SKM-1 treated with dmso at 0.1 percent for 144 hours (cell line): ENCODE measurements around the gene LRCH3.

Experiments used
- DNase-seq: peaks from one replicate; lab custom pipeline; 2025; ENCODE audit not compliant: unreplicated experiment; lab: John Stamatoyannopoulos, UW

The LRCH3 gene

GRCh38 chr3:197833930-197834715, 43.1 kb downstream of the LRCH3 start:
- no peak for DNase-seq

- DNase-seq: no peak
These were observed 44.5 kb downstream of the LRCH3 start for GRCh38 chr3:197835509-197835908.

- no peak for DNase-seq
These were observed 45.2 kb downstream of the LRCH3 start for GRCh38 chr3:197836244-197836643.

- no peak for DNase-seq
These were observed 46.2 kb downstream of the LRCH3 start for GRCh38 chr3:197837282-197837681.

GRCh38 chr3:197841789-197842188, 50.7 kb downstream of the LRCH3 start:
- no peak for DNase-seq

- no peak for DNase-seq
These were observed 55.4 kb downstream of the LRCH3 start for GRCh38 chr3:197846491-197846890.

- no peak for DNase-seq
These were observed 56.9 kb downstream of the LRCH3 start for GRCh38 chr3:197847866-197848401.

GRCh38 chr3:197854596-197855343, 63.7 kb downstream of the LRCH3 start:
- no peak for DNase-seq

GRCh38 chr3:197855571-197855970, 64.5 kb downstream of the LRCH3 start:
- no peak for DNase-seq

GRCh38 chr3:197856199-197856816, 65.3 kb downstream of the LRCH3 start:
- DNase-seq: no peak

- DNase-seq: no peak
These were observed 67.1 kb downstream of the LRCH3 start for GRCh38 chr3:197858133-197858532.

GRCh38 chr3:197858598-197858997, 67.5 kb downstream of the LRCH3 start:
- DNase-seq: no peak

- no peak for DNase-seq
These were observed 75.0 kb downstream of the LRCH3 start for GRCh38 chr3:197866035-197866434.

GRCh38 chr3:197873329-197873728, 82.3 kb downstream of the LRCH3 start:
- no peak for DNase-seq

GRCh38 chr3:197874064-197874463, 83.0 kb downstream of the LRCH3 start:
- DNase-seq: no peak

GRCh38 chr3:197874653-197875052, 83.6 kb downstream of the LRCH3 start:
- no peak for DNase-seq

- no peak for DNase-seq
These were observed 86.8 kb downstream of the LRCH3 start for GRCh38 chr3:197877902-197878301.

GRCh38 chr3:197878427-197878826, 87.4 kb downstream of the LRCH3 start:
- DNase-seq: peak; percentile 6

- DNase-seq: no peak
These were observed 89.6 kb downstream of the LRCH3 start for GRCh38 chr3:197880491-197881269.

GRCh38 chr3:197881270-197881969, 90.4 kb downstream of the LRCH3 start:
- no peak for DNase-seq
